Right cardiac atrium (tissue), 5 donors: ENCODE measurements around the gene ARMH2. TPM values are rescaled to one million over a fixed set of nuclear protein-coding genes. Genes with fewer than 3 reads are reported as not detected.
"Not testable (repeated sequence)": the region's sequence is repeated elsewhere in the genome, so short reads cannot be mapped to it uniquely, and the experiment has no call there.

Source experiments
- ATAC-seq, 2 donors: fragments of 200-7000 bp; cut with Tn5 transposase; one replicate each; pipeline versions ENCODE4 v1.8.0 to v1.9.1; 2020; ENCODE audit warnings: moderate library complexity in 2 of 2, mild to moderate bottlenecking in 1 of 2
- DNase-seq, 3 donors: peaks; one replicate each; pipeline ENCODE4 v3.0.0-alpha.2; 2020
- H3K27ac ChIP-seq: one replicate; pipeline ENCODE4 v1.5.1; 2013; ENCODE audit warnings: mild to moderate bottlenecking, low read length, control low read depth, moderate library complexity
- H3K27me3 ChIP-seq: one replicate; pipeline ENCODE4 v1.6.1; 2013; ENCODE audit not compliant: control insufficient read depth, insufficient read depth
- H3K4me1 ChIP-seq: one replicate; pipeline ENCODE4 v1.6.1; 2013; ENCODE audit warnings: low read length; ENCODE audit not compliant: control insufficient read depth, insufficient read depth
- H3K4me3 ChIP-seq: one replicate; pipeline ENCODE4 v1.5.1; 2013; ENCODE audit warnings: low read length, control low read depth
- H3K9me3 ChIP-seq: one replicate; pipeline ENCODE4 v1.6.1; 2013; ENCODE audit warnings: low read length; ENCODE audit not compliant: control insufficient read depth
- WGBS: extraction: QIAGEN DNeasy Blood & Tissue Kit; methylation state at CpG from one replicate; pipeline ENCODE4 v1.1.7; 2013; 5-methylcytosine and 5-hydroxymethylcytosine counted together
- intact Hi-C, 4 donors: fragments of 100-400 bp; cut with DNase I; formaldehyde crosslinking; loops; one replicate each; pipeline versions ENCODE4 v1.11.0 to v1.14.0; 2022 to 2023
- polyA plus RNA-seq: library from polyadenylated mRNA; stranded (reverse); fragments of 200-250 nt; gene quantifications from one replicate; pipeline ENCODE4 v1.2.3, GENCODE V29; 2013
- total RNA-seq, 4 donors: library from RNA; stranded (reverse); fragmentation: NEBNext Ultra II Directional; extraction: Animal tissue kit (Norgen Biotek cat#: 25700); gene quantifications; one replicate each; pipeline ENCODE4 v1.2.1, GENCODE V29; 2021
- donor health status: healthy with polysubstance abuse.
- donor health status: DM: no; HTN: yes; CAD: no.
- donor health status: DM: no; HTN: no; CAD: no.
- donor health status: DM: no; HTN: yes; CAD: no; lungs with severe emphysema.
- donor health status: DM: yes; HTN: yes; CAD: no.

The ARMH2 gene
- total and polyA plus RNA-seq, 5 donors = not detected

DNA sequence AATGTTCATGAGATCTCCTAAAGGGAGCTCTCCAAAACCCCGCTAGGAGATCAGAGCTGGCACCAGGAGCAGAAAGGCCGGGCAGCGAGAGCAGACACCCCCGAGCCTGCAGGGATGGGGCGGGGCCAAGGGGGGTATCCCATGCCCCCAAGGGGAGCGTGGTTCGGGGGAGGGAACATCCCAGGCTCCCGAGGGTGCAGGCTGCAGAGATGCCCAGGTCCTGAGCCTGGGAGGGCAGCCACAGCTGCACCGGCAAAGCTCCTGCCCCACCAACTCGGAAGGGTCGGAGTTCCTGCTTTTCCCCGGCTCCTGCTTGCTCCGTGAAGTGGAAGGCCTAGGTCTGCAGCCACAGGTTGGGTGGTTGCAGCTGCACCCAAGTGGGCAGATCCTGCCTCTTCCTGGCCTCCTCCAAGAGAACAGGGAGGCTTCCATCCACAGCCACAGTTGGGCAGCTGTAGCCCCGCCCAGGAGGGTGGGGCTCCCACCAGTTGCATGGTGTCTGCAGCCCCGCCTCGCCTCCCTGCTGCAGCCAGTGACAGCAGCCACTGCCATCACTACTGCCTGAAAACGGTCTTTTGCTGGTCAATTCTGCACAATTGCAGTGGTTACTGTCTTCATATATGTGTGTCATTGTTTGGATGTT is 37.4 kb downstream of the ARMH2 start:
- Histone ChIP-seq H3K4me1 (no peaks in the 10 kb centered on the region), H3K9me3 (no peaks in the 10 kb centered on the region), H3K27me3 (no peaks in the 10 kb centered on the region), H3K4me3 (no peak overlapping the region), H3K27ac (no peak overlapping the region)
- intact Hi-C loops = loop anchor here in 1 of 4 donors (5.0 kb wide), 1 partner anchor 179 kb away; no protein-coding TSS in a partner anchor
- WGBS = 85% methylated on average over 17 of the region's 17 CpGs
- ATAC-seq (peak; percentile 33 to 47), DNase-seq (peak in 1 of 3 donors; percentile 53)

DNA sequence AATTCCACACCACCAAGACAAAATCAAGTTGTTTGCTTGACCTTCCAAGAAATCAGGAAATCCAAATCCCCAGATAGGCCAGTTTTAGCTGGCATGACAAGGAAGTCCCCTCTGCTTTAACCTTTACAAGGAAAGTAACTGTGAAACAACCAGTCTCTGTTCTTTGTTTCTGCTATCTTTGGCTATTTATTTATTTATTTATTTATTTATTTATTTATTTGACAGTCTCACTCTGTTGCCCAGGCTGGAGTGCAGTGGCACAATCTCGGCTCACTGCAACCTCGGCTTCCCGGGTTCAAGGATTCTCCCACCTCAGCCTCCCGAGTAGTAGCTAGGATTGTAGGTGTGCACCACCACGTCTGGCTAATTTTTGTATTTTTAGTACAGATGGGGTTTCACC is 38.5 kb downstream of the ARMH2 start:
- Histone ChIP-seq H3K27ac (no peak overlapping the region), H3K4me1 (no peaks in the 10 kb centered on the region), H3K9me3 (no peaks in the 10 kb centered on the region), H3K27me3 (no peaks in the 10 kb centered on the region), H3K4me3 (no peak overlapping the region)
- no peak for DNase-seq
- ATAC-seq = no peak
- intact Hi-C loops = loop anchor here in 1 of 4 donors (5.0 kb wide), 1 partner anchor 178 kb away; no protein-coding TSS in a partner anchor
- WGBS = 94% methylated on average over 5 of the region's 5 CpGs

DNA sequence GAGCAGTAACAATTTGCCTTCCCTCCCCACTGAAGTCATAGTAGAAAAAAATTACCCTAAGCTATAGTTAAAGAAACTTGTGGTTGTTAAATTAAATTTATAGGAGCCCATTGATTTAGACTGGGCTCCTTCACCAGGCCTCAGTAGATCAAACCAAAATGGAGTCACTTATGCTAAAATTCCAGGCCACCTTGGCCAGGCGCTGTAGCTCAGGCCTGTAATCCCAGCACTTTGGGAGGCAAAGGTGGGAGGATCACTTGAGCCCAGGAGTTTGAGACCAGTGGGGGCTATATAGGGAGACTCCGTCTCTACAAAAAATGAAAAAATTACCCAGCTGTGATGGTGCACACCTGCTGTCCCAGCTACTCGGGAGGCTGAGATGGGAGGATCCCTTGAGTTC is 39.0 kb downstream of the ARMH2 start:
- Histone ChIP-seq H3K4me1 (no peaks in the 10 kb centered on the region), H3K27me3 (no peaks in the 10 kb centered on the region), H3K27ac (no peak overlapping the region), H3K4me3 (no peak overlapping the region), H3K9me3 (no peaks in the 10 kb centered on the region)
- DNase-seq = no peak
- ATAC-seq = no peak
- 90% methylated on average over 3 of the region's 3 CpGs for WGBS
- intact Hi-C loops = loop anchor here in 1 of 4 donors (5.0 kb wide), 1 partner anchor 177 kb away; no protein-coding TSS in a partner anchor

DNA sequence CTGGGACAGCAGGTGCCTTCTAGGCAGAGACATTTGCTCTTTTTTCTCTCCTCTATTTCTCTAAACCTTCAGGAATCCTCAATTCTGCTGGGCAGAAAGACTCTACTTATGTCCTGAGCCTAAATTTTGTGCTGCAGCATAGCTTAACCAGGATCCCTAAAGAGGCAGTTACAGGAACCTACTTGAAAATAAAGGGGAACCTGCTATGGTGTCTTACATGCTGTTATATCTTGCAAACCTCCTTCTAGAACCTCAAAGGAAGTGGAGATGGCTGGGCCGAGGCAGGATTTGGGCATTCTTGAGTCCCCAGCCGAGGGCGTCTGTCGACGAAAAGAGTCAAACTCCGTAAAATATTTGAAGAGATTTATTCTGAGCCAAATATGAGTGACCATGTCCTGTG is 41.1 kb downstream of the ARMH2 start:
- intact Hi-C loops = no loop called here
- Histone ChIP-seq H3K4me3 (no peak overlapping the region), H3K27ac (no peak overlapping the region), H3K9me3 (no peaks in the 10 kb centered on the region), H3K4me1 (no peaks in the 10 kb centered on the region), H3K27me3 (no peaks in the 10 kb centered on the region)
- DNase-seq (no peak), ATAC-seq (no peak)
- WGBS = 86% methylated on average over 6 of the region's 6 CpGs

- no peak overlapping the region for H3K27ac ChIP-seq
- intact Hi-C loops = no loop called here
- H3K9me3 ChIP-seq = no peaks in the 10 kb centered on the region
- ATAC-seq (no peak), DNase-seq (no peak)
- H3K4me1 ChIP-seq = no peaks in the 10 kb centered on the region
- no peaks in the 10 kb centered on the region for H3K27me3 ChIP-seq
- no peak overlapping the region for H3K4me3 ChIP-seq
Observed at GRCh38 chr6:24755279-24755678, 43.4 kb downstream of the ARMH2 start.

DNA sequence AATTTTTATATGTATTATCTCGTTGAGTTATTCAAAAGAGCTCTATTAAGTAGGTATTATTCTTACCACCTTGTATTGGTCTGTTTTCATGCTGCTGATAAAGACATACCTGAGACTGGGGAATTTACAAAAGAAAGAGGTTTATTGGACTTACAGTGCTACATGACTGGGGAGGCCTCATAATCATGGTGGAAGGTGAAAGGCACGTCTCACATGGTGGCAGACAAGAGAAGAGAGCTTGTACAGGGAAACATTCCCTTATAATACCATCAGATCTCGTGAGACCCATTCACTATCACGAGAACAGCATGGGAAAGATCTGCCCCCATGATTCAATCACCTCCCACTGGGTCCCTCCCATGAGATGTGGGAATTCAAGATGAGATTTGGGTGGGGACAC is 44.3 kb downstream of the ARMH2 start:
- H3K4me3 ChIP-seq, H3K9me3 ChIP-seq, H3K4me1 ChIP-seq, intact Hi-C loops, ATAC-seq, H3K27me3 ChIP-seq, H3K27ac ChIP-seq, DNase-seq: not testable (repeated sequence)
- 81% methylated on average over 4 of the region's 4 CpGs for WGBS

DNA sequence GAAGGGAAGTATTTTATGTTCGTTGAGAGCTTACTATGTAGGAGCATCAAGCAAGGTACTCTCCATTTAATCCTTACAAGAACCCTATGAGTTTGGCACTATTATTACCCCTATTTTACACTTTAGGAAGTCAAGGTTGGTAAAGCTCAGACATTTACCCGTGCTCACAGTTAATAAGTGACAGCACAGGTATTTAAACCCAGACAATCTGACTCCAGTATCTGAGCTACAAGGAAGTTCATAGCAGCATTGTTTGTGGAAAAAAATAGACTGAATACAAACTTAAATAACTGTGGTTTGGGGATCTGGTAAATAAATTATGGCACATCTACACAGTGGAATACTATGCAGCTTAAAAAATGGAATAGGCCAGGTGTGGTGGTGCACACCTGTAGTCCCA is 45.2 kb downstream of the ARMH2 start:
- 86% methylated on average over 2 of the region's 2 CpGs for WGBS
- Histone ChIP-seq H3K27me3 (no peaks in the 10 kb centered on the region), H3K4me3 (no peak overlapping the region), H3K27ac (no peak overlapping the region), H3K9me3 (no peaks in the 10 kb centered on the region), H3K4me1 (no peaks in the 10 kb centered on the region)
- ATAC-seq = no peak
- no peak for DNase-seq
- intact Hi-C loops = no loop called here

DNA sequence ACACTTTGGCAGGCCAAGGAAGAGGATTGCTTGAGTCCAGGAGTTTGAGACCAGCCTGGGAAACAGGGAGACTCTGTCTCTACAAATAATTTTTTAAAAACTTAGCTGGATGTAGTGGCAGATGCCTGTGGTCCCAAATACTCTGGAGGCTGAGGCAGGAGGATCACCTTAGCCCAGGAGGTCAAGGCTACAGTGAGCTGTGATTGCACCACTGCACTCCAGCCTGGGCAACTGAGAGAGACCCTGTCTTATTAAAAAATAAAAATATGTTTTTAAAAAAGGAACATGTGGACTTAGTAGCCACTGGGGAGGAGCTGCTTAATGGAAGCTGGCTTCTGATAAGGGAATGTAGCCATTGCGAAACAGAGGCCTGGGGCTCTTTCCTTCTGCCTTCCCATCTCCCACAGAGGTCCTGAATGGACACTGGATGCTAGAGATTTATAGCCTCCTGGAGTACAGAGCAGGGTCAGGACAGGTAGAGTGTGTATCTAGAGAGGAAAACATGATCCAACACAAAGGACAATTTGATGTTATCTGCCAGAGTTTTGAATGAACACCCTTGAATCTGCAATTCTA is 45.7 kb downstream of the ARMH2 start:
- H3K4me1 ChIP-seq = no peaks in the 10 kb centered on the region
- no peaks in the 10 kb centered on the region for H3K27me3 ChIP-seq
- no peak overlapping the region for H3K27ac ChIP-seq
- intact Hi-C loops = no loop called here
- WGBS = 85% methylated on average over 1 of the region's 1 CpG
- ATAC-seq = no peak
- DNase-seq = no peak
- no peaks in the 10 kb centered on the region for H3K9me3 ChIP-seq
- no peak overlapping the region for H3K4me3 ChIP-seq

GRCh38 chr6:24752503-24752902 is 46.2 kb downstream of the ARMH2 start:
- H3K9me3 ChIP-seq = no peaks in the 10 kb centered on the region
- H3K4me1 ChIP-seq = no peaks in the 10 kb centered on the region
- 62% methylated on average over 2 of the region's 2 CpGs for WGBS
- intact Hi-C loops = no loop called here
- no peak overlapping the region for H3K4me3 ChIP-seq
- DNase-seq (no peak), ATAC-seq (no peak)
- no peaks in the 10 kb centered on the region for H3K27me3 ChIP-seq
- no peak overlapping the region for H3K27ac ChIP-seq

- H3K4me3 ChIP-seq, H3K27me3 ChIP-seq, H3K4me1 ChIP-seq, ATAC-seq, H3K27ac ChIP-seq, H3K9me3 ChIP-seq, DNase-seq, intact Hi-C loops: not testable (repeated sequence)
- WGBS = 85% methylated on average over 3 of the region's 3 CpGs
Observed at GRCh38 chr6:24750878-24751277, 47.8 kb downstream of the ARMH2 start.

- no peaks in the 10 kb centered on the region for H3K27me3 ChIP-seq
- no peak overlapping the region for H3K27ac ChIP-seq
- no peaks in the 10 kb centered on the region for H3K4me1 ChIP-seq
- no peak overlapping the region for H3K4me3 ChIP-seq
- intact Hi-C loops = no loop called here
- 78% methylated on average over 3 of the region's 3 CpGs for WGBS
- H3K9me3 ChIP-seq = no peaks in the 10 kb centered on the region
- DNase-seq (no peak), ATAC-seq (no peak)
Observed at GRCh38 chr6:24749297-24749696, 49.4 kb downstream of the ARMH2 start.
